ENCODE data around the gene DCLK3.
A peak's percentile ranks its signal among the peaks of the same experiment; 100 is the strongest.

Gene DCLK3

DNA sequence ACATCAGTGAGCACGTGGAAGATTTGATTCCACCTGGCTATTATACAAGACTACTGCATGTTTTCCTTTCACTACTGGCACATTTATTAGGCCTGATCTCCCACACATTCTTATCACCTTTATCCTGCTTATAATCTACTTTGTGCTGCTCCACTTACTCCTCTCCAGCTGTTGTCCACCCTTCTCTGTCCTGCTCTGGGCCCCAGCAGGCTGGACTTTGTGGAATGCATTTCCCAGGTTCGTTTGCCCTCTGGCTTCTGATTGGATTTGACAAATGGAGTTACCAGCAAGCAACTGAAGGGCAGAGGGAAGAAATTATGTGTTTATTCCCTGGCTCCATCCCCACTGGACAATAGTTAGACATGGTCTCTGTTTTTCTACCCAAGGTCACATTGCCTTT, 75.5 kb downstream of the DCLK3 start:
- DNase-seq (ENCODE audit: low spot score) = no peak
- TF ChIP-seq, protein P1, sequence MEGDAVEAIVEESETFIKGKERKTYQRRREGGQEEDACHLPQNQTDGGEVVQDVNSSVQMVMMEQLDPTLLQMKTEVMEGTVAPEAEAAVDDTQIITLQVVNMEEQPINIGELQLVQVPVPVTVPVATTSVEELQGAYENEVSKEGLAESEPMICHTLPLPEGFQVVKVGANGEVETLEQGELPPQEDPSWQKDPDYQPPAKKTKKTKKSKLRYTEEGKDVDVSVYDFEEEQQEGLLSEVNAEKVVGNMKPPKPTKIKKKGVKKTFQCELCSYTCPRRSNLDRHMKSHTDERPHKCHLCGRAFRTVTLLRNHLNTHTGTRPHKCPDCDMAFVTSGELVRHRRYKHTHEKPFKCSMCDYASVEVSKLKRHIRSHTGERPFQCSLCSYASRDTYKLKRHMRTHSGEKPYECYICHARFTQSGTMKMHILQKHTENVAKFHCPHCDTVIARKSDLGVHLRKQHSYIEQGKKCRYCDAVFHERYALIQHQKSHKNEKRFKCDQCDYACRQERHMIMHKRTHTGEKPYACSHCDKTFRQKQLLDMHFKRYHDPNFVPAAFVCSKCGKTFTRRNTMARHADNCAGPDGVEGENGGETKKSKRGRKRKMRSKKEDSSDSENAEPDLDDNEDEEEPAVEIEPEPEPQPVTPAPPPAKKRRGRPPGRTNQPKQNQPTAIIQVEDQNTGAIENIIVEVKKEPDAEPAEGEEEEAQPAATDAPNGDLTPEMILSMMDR (conservative IDR thresholded peaks at IDR 0.05; ENCODE audit: low read depth) = no peak
- H3K27ac ChIP-seq = no peak overlapping the region
- ChIA-PET POLR2A (ENCODE audit: low non-redundant PET) (no interaction called here), CTCF (no interaction called here)

GRCh38 chr3:36686516-36686915, 77.8 kb downstream of the DCLK3 start:
- no peak for DNase-seq (ENCODE audit: low spot score)
- H3K27ac ChIP-seq = no peak overlapping the region
- POLR2A ChIA-PET (ENCODE audit: low non-redundant PET) = no interaction called here
- TF ChIP-seq, protein P1 (conservative IDR thresholded peaks at IDR 0.05; ENCODE audit: low read depth) = no peak
- CTCF ChIA-PET = no interaction called here

DNA sequence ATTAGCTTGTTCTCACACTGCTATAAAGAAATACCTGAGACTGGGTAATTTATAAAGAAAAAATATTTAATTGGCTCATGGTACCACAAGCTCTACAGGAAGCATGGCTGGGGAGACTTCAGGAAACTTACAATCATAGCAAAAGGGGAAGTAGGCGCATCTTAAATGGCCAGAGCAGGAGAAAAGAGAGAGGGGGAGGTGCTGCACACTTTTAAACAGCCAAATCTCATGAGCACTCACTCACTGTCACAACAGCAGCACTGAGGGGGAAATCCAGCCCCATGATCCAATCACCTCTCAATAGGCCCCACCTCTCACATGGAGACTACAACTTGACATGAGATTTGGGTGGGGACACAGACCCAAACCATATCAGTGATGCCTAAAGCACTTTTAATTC, 82.5 kb downstream of the DCLK3 start:
- TF ChIP-seq, protein P1 (conservative IDR thresholded peaks at IDR 0.05; ENCODE audit: low read depth) = no peak
- CTCF ChIA-PET = no interaction called here
- POLR2A ChIA-PET (ENCODE audit: low non-redundant PET) = no interaction called here
- no peak overlapping the region for H3K27ac ChIP-seq
- no peak for DNase-seq (ENCODE audit: low spot score)

GRCh38 chr3:36680952-36681351, 83.4 kb downstream of the DCLK3 start:
- TF ChIP-seq, protein P1 (conservative IDR thresholded peaks at IDR 0.05; ENCODE audit: low read depth) = no peak
- no peak for DNase-seq (ENCODE audit: low spot score)
- H3K27ac ChIP-seq = peak overlapping the region; percentile 74
- CTCF ChIA-PET = interaction anchor here (0.6 kb wide), 1 partner anchor 89 kb away, joined by 3 read pairs; no protein-coding TSS in a partner anchor
- POLR2A ChIA-PET (ENCODE audit: low non-redundant PET) = no interaction called here

GRCh38 chr3:36679384-36680200, 84.8 kb downstream of the DCLK3 start:
- peak; percentile 59 for DNase-seq (ENCODE audit: low spot score)
- CTCF ChIA-PET = interaction anchor here (0.6 kb wide), 1 partner anchor 43 kb away, joined by 3 read pairs; no protein-coding TSS in a partner anchor
- TF ChIP-seq, protein P1 (conservative IDR thresholded peaks at IDR 0.05; ENCODE audit: low read depth) = no peak
- POLR2A ChIA-PET (ENCODE audit: low non-redundant PET) = no interaction called here
- H3K27ac ChIP-seq = peak overlapping the region; percentile 74

- H3K27ac ChIP-seq = no peak overlapping the region
- POLR2A ChIA-PET (ENCODE audit: low non-redundant PET) = no interaction called here
These were observed 85.9 kb downstream of the DCLK3 start for GRCh38 chr3:36678216-36679013.

More at GRCh38 chr3:36678216-36679013, 85.9 kb downstream of the DCLK3 start:
- DNase-seq (ENCODE audit: low spot score) = no peak
- TF ChIP-seq, protein P1 (conservative IDR thresholded peaks at IDR 0.05; ENCODE audit: low read depth) = no peak
- CTCF ChIA-PET = no interaction called here

Data from RWPE1 (cell line).